ENCODE results near the gene KLC1.
A peak's percentile ranks its signal among the peaks of the same experiment; 100 is the strongest.
"Not testable (repeated sequence)": the region's sequence is repeated elsewhere in the genome, so short reads cannot be mapped to it uniquely, and the experiment has no call there.

The KLC1 gene

GRCh38 chr14:103625356-103626095 is 3.5 kb upstream of the KLC1 start:
- peak; percentile 36 for DNase-seq

- no peak for DNase-seq
Observed at GRCh38 chr14:103626146-103626850, 2.7 kb upstream of the KLC1 start.

- no peak for DNase-seq
Observed at GRCh38 chr14:103627073-103628025, 1.7 kb upstream of the KLC1 start.

GRCh38 chr14:103628221-103628683 is 759 bp upstream of the KLC1 start:
- peak; percentile 36 for DNase-seq

GRCh38 chr14:103629503-103630121 is 601 bp downstream of the KLC1 start:
- peak; percentile 64 for DNase-seq

- DNase-seq = no peak
Observed at GRCh38 chr14:103630364-103631108, 1.5 kb downstream of the KLC1 start.

- no peak for DNase-seq
Observed at GRCh38 chr14:103633391-103633790, 4.4 kb downstream of the KLC1 start.

- DNase-seq = no peak
Observed at GRCh38 chr14:103634156-103634555, 5.1 kb downstream of the KLC1 start.

GRCh38 chr14:103638594-103638993 is 9.6 kb downstream of the KLC1 start:
- DNase-seq = no peak

GRCh38 chr14:103641161-103641560 is 12.2 kb downstream of the KLC1 start:
- DNase-seq = no peak

- DNase-seq = no peak
Observed at GRCh38 chr14:103646189-103646588, 17.2 kb downstream of the KLC1 start.

GRCh38 chr14:103649001-103649400 is 20.0 kb downstream of the KLC1 start:
- no peak for DNase-seq

- DNase-seq = no peak
Observed at GRCh38 chr14:103650213-103650612, 21.2 kb downstream of the KLC1 start.

GRCh38 chr14:103651585-103651984 is 22.6 kb downstream of the KLC1 start:
- DNase-seq = no peak

GRCh38 chr14:103652806-103653205 is 23.8 kb downstream of the KLC1 start:
- no peak for DNase-seq

- not testable (repeated sequence) for DNase-seq
Observed at GRCh38 chr14:103653336-103653735, 24.3 kb downstream of the KLC1 start.

- no peak for DNase-seq
Observed at GRCh38 chr14:103653805-103654204, 24.8 kb downstream of the KLC1 start.

- no peak for DNase-seq
Observed at GRCh38 chr14:103654619-103655018, 25.6 kb downstream of the KLC1 start.

GRCh38 chr14:103656031-103656755 is 27.2 kb downstream of the KLC1 start:
- DNase-seq = no peak

- no peak for DNase-seq
Observed at GRCh38 chr14:103656756-103657133, 27.7 kb downstream of the KLC1 start.

- DNase-seq = no peak
Observed at GRCh38 chr14:103657471-103657870, 28.5 kb downstream of the KLC1 start.

Measured in activated CD4-positive, alpha-beta T cell treated with anti-CD3 and anti-CD28 coated beads, Interleukin-2, Interleukin-6, amounts not matched to agents 100 ng/mL and 50 ng/mL, durations not matched to agents 16 hours and 8 hours (primary cell).